ENCODE data around the gene PHLDA3. TPM values are rescaled to one million over a fixed set of nuclear protein-coding genes. Genes with fewer than 3 reads are reported as not detected.

The PHLDA3 gene
- total RNA-seq, 1 donor from 2014 or later: 21.2 TPM

DNA sequence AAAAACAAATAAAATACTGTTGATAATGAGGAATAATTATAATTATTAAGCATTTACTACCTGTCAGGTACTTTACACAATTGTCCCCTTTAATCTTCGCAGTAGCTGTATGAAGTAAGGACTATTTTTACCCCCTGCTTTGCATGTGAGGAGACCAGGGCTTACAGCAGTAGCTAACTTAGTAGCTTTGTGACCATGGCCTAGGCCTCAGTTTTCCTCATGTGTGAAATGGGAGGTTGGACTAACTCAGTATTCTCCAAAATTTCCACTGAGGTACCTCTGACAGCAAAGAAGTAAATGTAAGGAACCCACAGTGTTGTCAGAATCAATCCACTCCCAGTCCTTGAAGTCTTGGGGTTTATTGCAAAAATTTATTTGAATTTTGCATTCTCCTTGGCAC is 41.7 kb upstream of the PHLDA3 start:
- Mint-ChIP-seq H3K27ac (no peak overlapping the region), H3K4me3 (ENCODE audit: low read depth) (no peak overlapping the region), H3K9me3 (ENCODE audit: low read depth) (no peaks in the 10 kb centered on the region), H3K4me1 (ENCODE audit: low read depth) (peaks cover 40% of the 10 kb centered on the region), H3K27me3 (peaks cover 3% of the 10 kb centered on the region), H3K36me3 (ENCODE audit: insufficient read depth) (no peaks in the 10 kb centered on the region)
- TF ChIP-seq, protein P1, sequence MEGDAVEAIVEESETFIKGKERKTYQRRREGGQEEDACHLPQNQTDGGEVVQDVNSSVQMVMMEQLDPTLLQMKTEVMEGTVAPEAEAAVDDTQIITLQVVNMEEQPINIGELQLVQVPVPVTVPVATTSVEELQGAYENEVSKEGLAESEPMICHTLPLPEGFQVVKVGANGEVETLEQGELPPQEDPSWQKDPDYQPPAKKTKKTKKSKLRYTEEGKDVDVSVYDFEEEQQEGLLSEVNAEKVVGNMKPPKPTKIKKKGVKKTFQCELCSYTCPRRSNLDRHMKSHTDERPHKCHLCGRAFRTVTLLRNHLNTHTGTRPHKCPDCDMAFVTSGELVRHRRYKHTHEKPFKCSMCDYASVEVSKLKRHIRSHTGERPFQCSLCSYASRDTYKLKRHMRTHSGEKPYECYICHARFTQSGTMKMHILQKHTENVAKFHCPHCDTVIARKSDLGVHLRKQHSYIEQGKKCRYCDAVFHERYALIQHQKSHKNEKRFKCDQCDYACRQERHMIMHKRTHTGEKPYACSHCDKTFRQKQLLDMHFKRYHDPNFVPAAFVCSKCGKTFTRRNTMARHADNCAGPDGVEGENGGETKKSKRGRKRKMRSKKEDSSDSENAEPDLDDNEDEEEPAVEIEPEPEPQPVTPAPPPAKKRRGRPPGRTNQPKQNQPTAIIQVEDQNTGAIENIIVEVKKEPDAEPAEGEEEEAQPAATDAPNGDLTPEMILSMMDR (IDR thresholded peaks at IDR 0.05; ENCODE audit: unreplicated experiment): no peak
- DNase-seq (ENCODE audit: low spot score, unreplicated experiment): no peak

DNA sequence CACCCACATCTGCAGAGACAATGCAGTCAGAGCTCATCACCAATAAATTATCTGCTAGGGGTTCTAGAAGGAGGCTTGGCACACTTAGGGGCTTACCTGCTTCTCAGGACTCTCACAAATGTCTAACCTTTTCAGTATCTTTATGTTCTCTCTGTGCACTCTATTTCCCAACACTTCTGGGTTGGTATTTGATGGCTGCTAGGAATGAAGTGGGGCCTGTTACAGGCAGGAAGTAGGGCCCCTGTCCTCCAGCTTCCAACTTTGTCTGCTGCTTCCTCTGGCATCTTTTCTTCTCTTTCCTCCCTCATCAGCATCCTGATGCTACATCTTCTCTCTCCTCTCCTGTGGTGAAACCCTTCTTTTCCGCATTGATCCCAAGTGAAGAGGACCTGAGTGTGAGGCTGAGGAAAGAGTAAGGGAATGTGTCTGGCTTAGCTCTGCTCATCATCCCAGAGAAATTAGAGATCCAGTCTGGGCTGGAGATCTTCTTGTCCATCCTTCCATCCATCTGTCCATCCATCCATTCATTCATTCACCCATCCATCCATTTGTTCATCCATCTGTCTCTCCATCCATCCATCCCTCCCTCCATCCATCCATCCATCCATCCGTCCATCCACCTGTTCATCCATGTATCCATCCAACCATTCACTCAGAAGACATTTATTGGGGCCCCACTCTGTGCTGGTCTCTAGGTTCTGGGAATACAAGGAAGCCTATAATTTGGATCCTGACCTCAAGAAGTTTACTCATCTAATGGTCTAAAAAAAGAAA is 40.8 kb upstream of the PHLDA3 start:
- DNase-seq (ENCODE audit: low spot score, unreplicated experiment): no peak
- TF ChIP-seq, protein P1 (IDR thresholded peaks at IDR 0.05; ENCODE audit: unreplicated experiment): no peak
- peaks cover 3% of the 10 kb centered on the region for H3K27me3 Mint-ChIP-seq
- no peaks in the 10 kb centered on the region for H3K9me3 Mint-ChIP-seq (ENCODE audit: low read depth)
- H3K4me3 Mint-ChIP-seq (ENCODE audit: low read depth): no peak overlapping the region
- H3K4me1 Mint-ChIP-seq (ENCODE audit: low read depth): peaks cover 39% of the 10 kb centered on the region
- no peak overlapping the region for H3K27ac Mint-ChIP-seq
- no peaks in the 10 kb centered on the region for H3K36me3 Mint-ChIP-seq (ENCODE audit: insufficient read depth)

DNA sequence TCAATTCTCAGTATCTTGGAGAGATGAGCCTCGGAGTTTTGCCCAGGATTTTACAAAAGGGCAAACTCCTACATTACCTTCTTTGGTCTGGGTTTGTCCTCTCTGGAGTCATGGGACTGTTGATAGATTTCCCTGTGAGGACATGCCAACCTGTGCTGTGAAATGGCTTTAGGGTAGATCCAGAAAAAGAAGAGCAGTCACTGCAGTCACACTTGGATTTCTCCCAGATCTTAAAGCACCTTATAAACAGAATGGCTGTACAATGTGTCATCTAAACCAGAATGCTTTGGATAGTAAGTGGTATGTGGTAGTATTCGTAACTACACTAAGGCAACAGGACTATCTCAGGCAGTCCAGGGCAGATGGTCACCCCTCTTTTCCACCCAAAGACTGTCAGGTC is 39.8 kb upstream of the PHLDA3 start:
- TF ChIP-seq, protein P1 (IDR thresholded peaks at IDR 0.05; ENCODE audit: unreplicated experiment): no peak
- DNase-seq (ENCODE audit: low spot score, unreplicated experiment): no peak
- peaks cover 3% of the 10 kb centered on the region for H3K27me3 Mint-ChIP-seq
- H3K36me3 Mint-ChIP-seq (ENCODE audit: insufficient read depth): no peaks in the 10 kb centered on the region
- no peaks in the 10 kb centered on the region for H3K9me3 Mint-ChIP-seq (ENCODE audit: low read depth)
- H3K4me1 Mint-ChIP-seq (ENCODE audit: low read depth): peaks cover 37% of the 10 kb centered on the region
- no peak overlapping the region for H3K4me3 Mint-ChIP-seq (ENCODE audit: low read depth)
- H3K27ac Mint-ChIP-seq: no peak overlapping the region

DNA sequence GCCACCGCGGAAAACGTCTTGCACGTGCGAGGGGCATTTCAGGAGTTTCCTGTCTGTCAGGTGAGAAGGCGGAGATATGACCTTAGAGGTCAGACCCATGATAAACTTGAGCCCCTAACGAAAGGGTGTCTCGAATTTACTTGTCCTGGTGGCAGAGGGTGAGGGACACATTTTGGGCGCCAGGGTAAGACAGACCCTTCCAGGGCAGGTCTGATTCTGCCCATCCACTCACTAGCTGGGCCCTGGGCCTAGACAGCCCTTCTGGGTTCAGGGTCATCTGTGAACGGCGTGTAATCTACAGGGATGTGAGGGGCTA is 38.3 kb upstream of the PHLDA3 start:
- Mint-ChIP-seq H3K9me3 (ENCODE audit: low read depth) (no peaks in the 10 kb centered on the region), H3K27me3 (peaks cover 3% of the 10 kb centered on the region), H3K4me3 (ENCODE audit: low read depth) (peak overlapping the region; percentile 38), H3K36me3 (ENCODE audit: insufficient read depth) (no peaks in the 10 kb centered on the region), H3K4me1 (ENCODE audit: low read depth) (peaks cover 44% of the 10 kb centered on the region), H3K27ac (peak overlapping the region; percentile 24)
- no peak for DNase-seq (ENCODE audit: low spot score, unreplicated experiment)
- TF ChIP-seq, protein P1 (IDR thresholded peaks at IDR 0.05; ENCODE audit: unreplicated experiment): no peak

DNA sequence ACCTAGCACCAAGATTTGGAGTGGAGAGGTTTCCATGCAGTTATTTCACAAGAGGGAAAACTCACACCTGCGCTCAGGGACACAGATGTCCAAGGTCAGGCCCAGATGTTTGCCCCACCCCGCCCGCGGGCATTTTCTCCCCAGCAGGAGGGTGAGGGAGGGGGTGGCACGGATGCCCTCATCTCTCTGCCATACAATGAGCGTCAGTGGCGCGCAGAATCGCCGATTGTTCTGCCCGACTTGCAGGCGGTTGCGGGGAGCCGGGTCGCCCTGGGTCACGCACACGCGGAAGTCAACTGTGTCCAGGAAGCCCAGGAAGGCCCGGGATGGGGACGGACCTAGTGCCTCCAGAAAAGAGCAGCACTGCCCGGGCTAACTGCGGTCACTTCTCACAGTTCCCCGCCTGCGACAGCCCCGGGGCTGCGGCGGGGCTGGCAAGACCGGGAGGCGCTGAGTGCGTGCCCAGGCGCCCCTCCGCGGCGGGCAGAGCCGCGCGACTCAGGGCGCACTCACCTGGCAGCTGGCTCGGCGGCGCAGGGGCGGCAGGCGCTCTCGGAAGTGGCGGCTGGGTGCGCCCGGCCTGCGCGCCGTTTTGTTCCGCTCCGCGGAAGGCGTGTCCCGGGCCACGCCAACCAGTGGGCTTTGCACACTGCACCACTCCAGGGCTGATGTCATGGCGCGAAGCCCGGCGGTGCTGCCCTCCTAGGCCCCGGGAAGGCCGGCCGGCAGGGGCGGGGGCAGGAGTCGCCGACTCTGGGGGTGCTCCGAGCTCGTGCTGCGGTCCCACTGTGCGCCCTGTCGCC is 37.8 kb upstream of the PHLDA3 start, which contains the start of gene CSRP1:
TSS of gene CSRP1 (minus strand) at position 567 of the 803 bp plus-strand sequence. CDS start 10,820 bp downstream, outside the sequence.
- no peaks in the 10 kb centered on the region for H3K36me3 Mint-ChIP-seq (ENCODE audit: insufficient read depth)
- H3K27ac Mint-ChIP-seq: peak within 1 kb of the TSS; percentile 90
- TF ChIP-seq, protein P1 (IDR thresholded peaks at IDR 0.05; ENCODE audit: unreplicated experiment): no peak
- H3K27me3 Mint-ChIP-seq: peaks cover 3% of the 10 kb centered on the region
- no peaks in the 10 kb centered on the region for H3K9me3 Mint-ChIP-seq (ENCODE audit: low read depth)
- H3K4me3 Mint-ChIP-seq (ENCODE audit: low read depth): peak within 1 kb of the TSS; percentile 65
- DNase-seq (ENCODE audit: low spot score, unreplicated experiment): no peak
- H3K4me1 Mint-ChIP-seq (ENCODE audit: low read depth): peaks cover 44% of the 10 kb centered on the region
